H9 (cell line): ENCODE measurements around the gene DPYD. TPM values are rescaled to one million over a fixed set of nuclear protein-coding genes. Genes with fewer than 3 reads are reported as not detected.

Experiments
- DNase-seq: peaks from one replicate; pipeline ENCODE4 v3.0.0-alpha.2; 2017
- H2AFZ ChIP-seq: one replicate; pipeline ENCODE4 v1.6.1; 2013; ENCODE audit warnings: mild to moderate bottlenecking, low read length, control low read depth, moderate library complexity
- H2AK5ac ChIP-seq: 2 replicates; pipeline ENCODE4 v1.6.1; 2013; ENCODE audit warnings: low read length, control low read depth, mixed read lengths; ENCODE audit not compliant: insufficient read length
- H2BK120ac ChIP-seq: one replicate; pipeline ENCODE4 v1.6.1; 2013; ENCODE audit warnings: low read depth, mild to moderate bottlenecking, low read length, control low read depth, inconsistent platforms; ENCODE audit not compliant: poor library complexity, severe bottlenecking
- H2BK12ac ChIP-seq: 2 replicates; pipeline ENCODE4 v1.6.1; 2013; ENCODE audit warnings: low read length, control low read depth, mixed read lengths, low read depth; ENCODE audit not compliant: insufficient read length
- H2BK15ac ChIP-seq: 2 replicates; pipeline ENCODE4 v1.6.1; 2013; ENCODE audit warnings: low read depth, low read length, control low read depth
- H2BK20ac ChIP-seq: one replicate; pipeline ENCODE4 v1.6.1; 2013; ENCODE audit warnings: low read depth, mild to moderate bottlenecking, low read length, control low read depth, inconsistent platforms; ENCODE audit not compliant: poor library complexity, severe bottlenecking
- H2BK5ac ChIP-seq: 2 replicates; pipeline ENCODE4 v1.6.1; 2013; ENCODE audit warnings: low read length, control low read depth, mixed read lengths; ENCODE audit not compliant: insufficient read length
- H3K14ac ChIP-seq: 2 replicates; pipeline ENCODE4 v1.6.1; 2013; ENCODE audit warnings: low read length, control low read depth; ENCODE audit not compliant: insufficient read depth
- H3K18ac ChIP-seq: 2 replicates; pipeline ENCODE4 v1.6.1; 2013; ENCODE audit warnings: low read depth, mild to moderate bottlenecking, mixed read lengths, low read length, control low read depth; ENCODE audit not compliant: insufficient read length
- H3K23ac ChIP-seq: 2 replicates; pipeline ENCODE4 v1.6.1; 2013; ENCODE audit warnings: low read length, control low read depth, mixed read lengths, low read depth; ENCODE audit not compliant: insufficient read length
- H3K23me2 ChIP-seq: 2 replicates; pipeline ENCODE4 v1.6.1; 2013; ENCODE audit warnings: low read depth, mild to moderate bottlenecking, mixed read lengths, low read length, control low read depth; ENCODE audit not compliant: insufficient read length, poor library complexity, severe bottlenecking
- H3K27ac ChIP-seq: 2 replicates; pipeline ENCODE4 v1.5.1; 2013; ENCODE audit warnings: low read length, control low read depth, mixed read lengths, low read depth; ENCODE audit not compliant: insufficient read length
- H3K27me3 ChIP-seq: 2 replicates; pipeline ENCODE4 v1.6.1; 2013; ENCODE audit warnings: low read length, control low read depth, inconsistent platforms; ENCODE audit not compliant: insufficient read depth
- H3K4ac ChIP-seq: 2 replicates; pipeline ENCODE4 v1.6.1; 2013; ENCODE audit warnings: low read depth, mild to moderate bottlenecking, control low read depth, inconsistent platforms, low read length, moderate library complexity
- H3K4me1 ChIP-seq: 2 replicates; pipeline ENCODE4 v1.6.1; 2013; ENCODE audit warnings: low read length, control low read depth, inconsistent platforms; ENCODE audit not compliant: insufficient read depth
- H3K4me2 ChIP-seq: 2 replicates; pipeline ENCODE4 v1.6.1; 2013; ENCODE audit warnings: low read length, control low read depth, mixed read lengths; ENCODE audit not compliant: insufficient read length, insufficient read depth
- H3K56ac ChIP-seq: 2 replicates; pipeline ENCODE4 v1.6.1; 2013; ENCODE audit warnings: low read depth, mild to moderate bottlenecking, mixed read lengths, low read length, control low read depth; ENCODE audit not compliant: insufficient read length
- H3K79me1 ChIP-seq: 2 replicates; pipeline ENCODE4 v1.6.1; 2013; ENCODE audit warnings: low read depth, mild to moderate bottlenecking, moderate library complexity, low read length, control low read depth, inconsistent platforms; ENCODE audit not compliant: insufficient read depth, poor library complexity, severe bottlenecking
- H3K79me2 ChIP-seq: 2 replicates; pipeline ENCODE4 v1.6.1; 2013; ENCODE audit warnings: low read length, control low read depth, inconsistent platforms; ENCODE audit not compliant: insufficient read depth
- H3K9ac ChIP-seq: 2 replicates; pipeline ENCODE4 v1.6.1; 2013; ENCODE audit warnings: low read length, control low read depth, mixed read lengths; ENCODE audit not compliant: insufficient read length; ENCODE audit errors: extremely low read depth
- H3K9me3 ChIP-seq: one replicate; pipeline ENCODE4 v1.6.1; 2013; ENCODE audit warnings: low read depth, low read length, inconsistent platforms; ENCODE audit not compliant: control insufficient read depth
- H3T11ph ChIP-seq: one replicate; pipeline ENCODE4 v1.6.1; 2013; ENCODE audit warnings: mild to moderate bottlenecking, low read length, control low read depth, inconsistent platforms
- H4K20me1 ChIP-seq: one replicate; pipeline ENCODE4 v1.6.1; 2013; ENCODE audit not compliant: control insufficient read depth, insufficient read length, insufficient read depth
- H4K5ac ChIP-seq: 2 replicates; pipeline ENCODE4 v1.6.1; 2013; ENCODE audit warnings: low read depth, mild to moderate bottlenecking, mixed read lengths, low read length, control low read depth; ENCODE audit not compliant: insufficient read length
- H4K8ac ChIP-seq: replicated peaks from 2 replicates; pipeline ENCODE4 v1.6.1; 2013; ENCODE audit warnings: low read length, control low read depth, mixed read lengths, low read depth; ENCODE audit not compliant: insufficient read length
- H4K91ac ChIP-seq: 2 replicates; pipeline ENCODE4 v1.6.1; 2013; ENCODE audit warnings: low read depth, mild to moderate bottlenecking, moderate library complexity, mixed read lengths, low read length, control low read depth; ENCODE audit not compliant: insufficient read length
- H3K27ac Mint-ChIP-seq, 3 experiments: 2 replicates in 2 of 3; 3 replicates in 1 of 3; pipeline ENCODE4 v1.8.0; 2020 to 2021; ENCODE audit warnings: mixed read lengths in 3 of 3, mild to moderate bottlenecking in 1 of 3, moderate library complexity in 1 of 3
- H3K27me3 Mint-ChIP-seq: 2 replicates; pipeline ENCODE4 v1.8.0; 2021; ENCODE audit warnings: low read depth, mild to moderate bottlenecking, moderate library complexity, mixed read lengths
- H3K36me3 Mint-ChIP-seq, 3 experiments: 2 replicates in 2 of 3; 3 replicates in 1 of 3; pipeline ENCODE4 v1.8.0; 2020 to 2021; ENCODE audit warnings: low read depth in 3 of 3, mixed read lengths in 3 of 3; ENCODE audit not compliant: insufficient read depth in 1 of 3
- H3K4me1 Mint-ChIP-seq, 2 experiments: 2 replicates each; pipeline ENCODE4 v1.8.0; 2020; ENCODE audit warnings: mixed read lengths in 2 of 2
- H3K4me3 Mint-ChIP-seq, 2 experiments: 2 replicates in 1 of 2; 3 replicates in 1 of 2; pipeline ENCODE4 v1.8.0; 2020 to 2021; ENCODE audit warnings: mild to moderate bottlenecking in 2 of 2, mixed read lengths in 2 of 2, moderate library complexity in 1 of 2
- H3K9me3 Mint-ChIP-seq, 2 experiments: 2 replicates in 1 of 2; 3 replicates in 1 of 2; pipeline ENCODE4 v1.8.0; 2020; ENCODE audit warnings: mild to moderate bottlenecking in 2 of 2, mixed read lengths in 2 of 2, moderate library complexity in 1 of 2
- CTCF ChIP-seq: fragments of 200-600 bp; sonication (generic); conservative IDR thresholded peaks from 3 replicates; pipeline ENCODE4 v1.8.0; 2021; ENCODE audit warnings: antibody characterized with exemption, mild to moderate bottlenecking
- WGBS: extraction: QIAGEN DNeasy Blood & Tissue Kit; methylation state at CpG from one replicate; pipeline ENCODE4 v1.1.7; 2013; ENCODE audit warnings: missing lambda C conversion rate, low lambda C conversion rate, mixed read lengths; ENCODE audit not compliant: insufficient read length; ENCODE audit errors: extremely low coverage; 5-methylcytosine and 5-hydroxymethylcytosine counted together
- total RNA-seq: library from RNA; stranded (reverse); gene quantifications from 2 replicates; pipeline ENCODE4 v1.2.1, GENCODE V29; 2021

The DPYD gene
- total RNA-seq, 1 experiment from 2014 or later, result 0.37 TPM

GRCh38 chr1:97906567-97907241 is 14.1 kb downstream of the DPYD start:
- H3K36me3 Mint-ChIP-seq, result no peaks in the 10 kb centered on the region
- Histone ChIP-seq H3K79me1 (no peaks in the 10 kb centered on the region), H2AK5ac (no peak overlapping the region), H3K4ac (no peak overlapping the region), H4K8ac (no peak overlapping the region), H2BK120ac (no peak overlapping the region), H2BK15ac (no peak overlapping the region), H2AFZ (no peak overlapping the region), H3K9me3 (no peaks in the 10 kb centered on the region), H3K18ac (no peak overlapping the region), H4K91ac (no peak overlapping the region), H2BK5ac (no peak overlapping the region), H3K14ac (no peak overlapping the region), H3K79me2 (no peaks in the 10 kb centered on the region), H3K4me1 (no peaks in the 10 kb centered on the region), H3T11ph (no peak overlapping the region), H3K4me2 (no peak overlapping the region), H2BK12ac (no peak overlapping the region), H3K27ac (no peak overlapping the region), H3K23me2 (no peaks in the 10 kb centered on the region), H3K27me3 (no peaks in the 10 kb centered on the region), H4K5ac (no peak overlapping the region), H3K9ac (no peak overlapping the region), H4K20me1 (no peaks in the 10 kb centered on the region), H2BK20ac (no peak overlapping the region), H3K23ac (no peak overlapping the region), H3K56ac (no peak overlapping the region)
- no peak for TF ChIP-seq CTCF
- no peak overlapping the region for H3K4me3 Mint-ChIP-seq
- H3K4me1 Mint-ChIP-seq, result no peaks in the 10 kb centered on the region
- no CpG with 5 or more reads among the region's 7 CpGs for WGBS
- H3K9me3 Mint-ChIP-seq, result no peaks in the 10 kb centered on the region
- no peaks in the 10 kb centered on the region for H3K27me3 Mint-ChIP-seq
- H3K27ac Mint-ChIP-seq, result no peak overlapping the region
- no peak for DNase-seq
